ENCODE results near the gene ZNF598. TPM values are rescaled to one million over a fixed set of nuclear protein-coding genes. Genes with fewer than 3 reads are reported as not detected.

The ZNF598 gene
- polyA plus RNA-seq, 1 of the 3 experiments (the other 2 are of a cell fraction), result 47.8 TPM

GRCh38 chr16:1980770-1981087, 28.9 kb downstream of the ZNF598 start:
- Histone ChIP-seq H3K79me2 (ENCODE audit: insufficient read depth) (peaks cover 13% of the 10 kb centered on the region; the same call in 1 of the 2 replicates), H3K9ac (no peak overlapping the region), H4K20me1 (ENCODE audit: insufficient read depth) (no peaks in the 10 kb centered on the region), H3K36me3 (replicated peaks in 1 of 2; ENCODE audit: control insufficient read depth in 1 of 2, insufficient read depth in 2 of 2, low read length in 1 of 2) (peaks cover 8 to 35% of the 10 kb centered on the region in 2 experiments), H3K4me1 (ENCODE audit: control insufficient read depth in 1 of 2, insufficient read depth in 2 of 2, low read depth in 1 of 2, low read length in 1 of 2) (peaks cover 8 to 20% of the 10 kb centered on the region in 2 experiments; a peak in 2 of 4 replicates), H3K4me3 (ENCODE audit: low read depth in 2 of 2, low read length in 1 of 2) (no peak overlapping the region), H3K9me2 (no peaks in the 10 kb centered on the region), H2AFZ (ENCODE audit: low read depth) (no peak overlapping the region), H3K27me3 (ENCODE audit: insufficient read depth) (no peaks in the 10 kb centered on the region), H3K9me3 (no peaks in the 10 kb centered on the region), H3F3A (replicated peaks; ENCODE audit: insufficient read depth) (peaks cover 15% of the 10 kb centered on the region), H3K4me2 (no peak overlapping the region), H3K27ac (ENCODE audit: low read depth in 2 of 2, low read length in 1 of 2) (no peak overlapping the region)
- no peak for DNase-seq
- TF ChIP-seq PBX3 (IDR thresholded peaks at IDR 0.05) (no peak), SIN3A (IDR thresholded peaks at IDR 0.05; ENCODE audit: borderline replicate concordance, low read depth, low read length) (no peak), GATA2 (CRISPR knock-in tag; IDR thresholded peaks at IDR 0.05) (no peak), NFIC (IDR thresholded peaks at IDR 0.05; ENCODE audit: borderline replicate concordance) (no peak), CTCF (IDR thresholded peaks at IDR 0.05) (no peak), CHD2 (IDR thresholded peaks at IDR 0.05; ENCODE audit: low read length, partially characterized antibody) (no peak), RAD21 (IDR thresholded peaks at IDR 0.05; ENCODE audit: low read length) (no peak), JUND (IDR thresholded peaks at IDR 0.05) (no peak), ELF1 (IDR thresholded peaks at IDR 0.05) (no peak), EZH2phosphoT487 (IDR thresholded peaks at IDR 0.05; ENCODE audit: borderline replicate concordance, low read depth) (no peak), GABPA (IDR thresholded peaks at IDR 0.05; ENCODE audit: low read depth) (no peak), SMC3 (IDR thresholded peaks at IDR 0.05; ENCODE audit: low read depth, low read length) (no peak), EP300 (IDR thresholded peaks at IDR 0.05; ENCODE audit: borderline replicate concordance in 1 of 2, low read depth in 1 of 2, low read length in 1 of 2) (no peak), NRF1 (IDR thresholded peaks at IDR 0.05; ENCODE audit: low read depth, low read length) (no peak), REST (IDR thresholded peaks at IDR 0.05; ENCODE audit: low read depth, low read length) (no peak), ZBTB33 (IDR thresholded peaks at IDR 0.05; ENCODE audit: borderline replicate concordance, low read depth) (no peak), POLR2AphosphoS5 (IDR thresholded peaks at IDR 0.05; ENCODE audit: low read depth, low read length) (no peak), MAX (IDR thresholded peaks at IDR 0.05; ENCODE audit: low read depth) (no peak), USF2 (IDR thresholded peaks at IDR 0.05; ENCODE audit: borderline replicate concordance, low read depth, low read length) (no peak)
- 92% methylated on average over 11 of the region's 16 CpGs for WGBS (ENCODE audit: low lambda C conversion rate)
- ChIA-PET POLR2A (interaction anchor here (2.2 kb wide), 1 partner anchor 16 kb away, joined by 12 read pairs; the partner anchor contains the start of gene RPS2), CTCF (interaction anchor here (3.3 kb wide), 1 partner anchor 23 kb away, joined by 19 read pairs; no protein-coding TSS in a partner anchor)

All from SK-N-SH (cell line).